Fibroblast of lung (primary cell): ENCODE results near the gene MYBPC1. TPM values are rescaled to one million over a fixed set of nuclear protein-coding genes. Genes with fewer than 3 reads are reported as not detected.

Source experiments
- DNase-seq, 2 donors: peaks; one replicate each; pipeline versions ENCODE4 v3.0.0 to v3.0.0-alpha.2; 2010; ENCODE audit warnings: low read depth in 2 of 2
- H2AFZ ChIP-seq: 2 replicates; pipeline ENCODE4 v1.5.1; 2012; ENCODE audit warnings: low read length, control low read depth, inconsistent platforms
- H3K27ac ChIP-seq: 2 replicates; pipeline ENCODE4 v1.5.1; 2011; ENCODE audit warnings: low read length, control low read depth; ENCODE audit not compliant: insufficient read depth
- H3K27me3 ChIP-seq: 2 replicates; pipeline ENCODE4 v1.5.1; 2011; ENCODE audit warnings: mild to moderate bottlenecking, low read length; ENCODE audit not compliant: control insufficient read depth, insufficient read depth
- H3K36me3 ChIP-seq: 2 replicates; pipeline ENCODE4 v1.5.1; 2011; ENCODE audit warnings: low read length; ENCODE audit not compliant: control insufficient read depth, insufficient read depth
- H3K4me1 ChIP-seq: 2 replicates; pipeline ENCODE4 v1.5.1; 2011; ENCODE audit warnings: low read length; ENCODE audit not compliant: control insufficient read depth, insufficient read depth; ENCODE audit errors: extremely low read depth
- H3K4me2 ChIP-seq: 2 replicates; pipeline ENCODE4 v1.5.1; 2011; ENCODE audit warnings: low read length, control low read depth; ENCODE audit not compliant: insufficient read depth; ENCODE audit errors: extremely low read depth
- H3K4me3 ChIP-seq, 4 experiments: fragments of 200-600 bp in 1 of 4; sonication (generic) in 1 of 4; replicated peaks in 1 of 4; 2 replicates each; pipeline ENCODE4 v1.5.1; 2011 to 2016; ENCODE audit warnings: low read length in 4 of 4, low read depth in 3 of 4, mild to moderate bottlenecking in 3 of 4, control low read depth in 2 of 4, inconsistent platforms in 1 of 4, mixed read lengths in 1 of 4; ENCODE audit not compliant: insufficient read depth in 1 of 4; ENCODE audit errors: control extremely low read depth in 1 of 4
- H3K79me2 ChIP-seq: 2 replicates; pipeline ENCODE4 v1.5.1; 2012; ENCODE audit warnings: mild to moderate bottlenecking, low read length, inconsistent platforms; ENCODE audit not compliant: control insufficient read depth, insufficient read depth
- H3K9ac ChIP-seq: 2 replicates; pipeline ENCODE4 v1.5.1; 2011; ENCODE audit warnings: mild to moderate bottlenecking, low read length, control low read depth; ENCODE audit not compliant: insufficient read depth
- H3K9me3 ChIP-seq: 2 replicates; pipeline ENCODE4 v1.5.1; 2012; ENCODE audit warnings: low read depth, low read length; ENCODE audit not compliant: control insufficient read depth, insufficient read depth
- H4K20me1 ChIP-seq: 2 replicates; pipeline ENCODE4 v1.5.1; 2011; ENCODE audit warnings: low read length; ENCODE audit not compliant: control insufficient read depth, insufficient read depth; ENCODE audit errors: extremely low read depth
- EZH2 ChIP-seq: IDR thresholded peaks from 2 replicates; pipeline ENCODE4 v1.5.1; 2012; ENCODE audit warnings: low read length, control low read depth, mild to moderate bottlenecking; ENCODE audit errors: missing control alignments
- polyA plus RNA-seq, 2 donors: library from polyadenylated mRNA; depleted of rRNA in 1 of 2; stranded (reverse) in 1 of 2; unstranded in 1 of 2; fragments of >200 nt; gene quantifications; 2 replicates each; pipeline ENCODE4 v1.2.1, GENCODE V29; 2011 to 2012; ENCODE audit warnings: missing spikeins in 1 of 2
- total RNA-seq: library from RNA; depleted of rRNA; stranded (reverse); fragments of >200 nt; gene quantifications from 2 replicates; pipeline ENCODE4 v1.2.1, GENCODE V29; 2014
- TF ChIP-seq, protein P1 (sequence below), 2 donors: IDR thresholded peaks in 1 of 2; conservative IDR thresholded peaks in 1 of 2; 1 replicate in 1 of 2; 2 replicates in 1 of 2; pipeline ENCODE4 v1.5.1; 2011 to 2012; ENCODE audit warnings: low read length in 2 of 2, control low read depth in 1 of 2, inconsistent platforms in 1 of 2, low read depth in 1 of 2, mild to moderate bottlenecking in 1 of 2

MYBPC1 gene
- total and polyA plus RNA-seq, 2 donors (not counting 1 experiment from before 2014, with no cell fraction given): not detected

- no peak for DNase-seq
- no peak overlapping the region for H2AFZ ChIP-seq
Measured at GRCh38 chr12:101582937-101583336, 11.8 kb upstream of the MYBPC1 start.

GRCh38 chr12:101590383-101590782 is 4.4 kb upstream of the MYBPC1 start:
- H3K79me2 ChIP-seq: no peaks in the 10 kb centered on the region
- H3K9me3 ChIP-seq: no peaks in the 10 kb centered on the region
- no peak overlapping the region for H3K9ac ChIP-seq
- no peaks in the 10 kb centered on the region for H3K4me1 ChIP-seq
- H3K4me2 ChIP-seq: no peak overlapping the region
- H3K4me3 ChIP-seq: no peak overlapping the region
- no peaks in the 10 kb centered on the region for H3K36me3 ChIP-seq
- no peak overlapping the region for H2AFZ ChIP-seq
- no peaks in the 10 kb centered on the region for H4K20me1 ChIP-seq
- H3K27ac ChIP-seq: no peak overlapping the region
- no peak for TF ChIP-seq EZH2
- TF ChIP-seq, protein P1, sequence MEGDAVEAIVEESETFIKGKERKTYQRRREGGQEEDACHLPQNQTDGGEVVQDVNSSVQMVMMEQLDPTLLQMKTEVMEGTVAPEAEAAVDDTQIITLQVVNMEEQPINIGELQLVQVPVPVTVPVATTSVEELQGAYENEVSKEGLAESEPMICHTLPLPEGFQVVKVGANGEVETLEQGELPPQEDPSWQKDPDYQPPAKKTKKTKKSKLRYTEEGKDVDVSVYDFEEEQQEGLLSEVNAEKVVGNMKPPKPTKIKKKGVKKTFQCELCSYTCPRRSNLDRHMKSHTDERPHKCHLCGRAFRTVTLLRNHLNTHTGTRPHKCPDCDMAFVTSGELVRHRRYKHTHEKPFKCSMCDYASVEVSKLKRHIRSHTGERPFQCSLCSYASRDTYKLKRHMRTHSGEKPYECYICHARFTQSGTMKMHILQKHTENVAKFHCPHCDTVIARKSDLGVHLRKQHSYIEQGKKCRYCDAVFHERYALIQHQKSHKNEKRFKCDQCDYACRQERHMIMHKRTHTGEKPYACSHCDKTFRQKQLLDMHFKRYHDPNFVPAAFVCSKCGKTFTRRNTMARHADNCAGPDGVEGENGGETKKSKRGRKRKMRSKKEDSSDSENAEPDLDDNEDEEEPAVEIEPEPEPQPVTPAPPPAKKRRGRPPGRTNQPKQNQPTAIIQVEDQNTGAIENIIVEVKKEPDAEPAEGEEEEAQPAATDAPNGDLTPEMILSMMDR (conservative IDR thresholded peaks at IDR 0.05 in 1 of 2, IDR thresholded peaks at IDR 0.05 in 1 of 2; ENCODE audit: low read depth in 1 of 2, low read length in 2 of 2): no peak
- H3K27me3 ChIP-seq: no peaks in the 10 kb centered on the region
- no peak for DNase-seq

More at GRCh38 chr12:101582937-101583336, 11.8 kb upstream of the MYBPC1 start:
- H3K4me2 ChIP-seq: no peak overlapping the region
- no peaks in the 10 kb centered on the region for H3K9me3 ChIP-seq
- H3K79me2 ChIP-seq: no peaks in the 10 kb centered on the region
- H3K9ac ChIP-seq: no peak overlapping the region
- no peak overlapping the region for H3K4me3 ChIP-seq
- no peaks in the 10 kb centered on the region for H3K27me3 ChIP-seq
- no peaks in the 10 kb centered on the region for H3K36me3 ChIP-seq
- TF ChIP-seq, protein P1 (conservative IDR thresholded peaks at IDR 0.05 in 1 of 2, IDR thresholded peaks at IDR 0.05 in 1 of 2; ENCODE audit: low read depth in 1 of 2, low read length in 2 of 2): no peak
- no peak for TF ChIP-seq EZH2
- H4K20me1 ChIP-seq: no peaks in the 10 kb centered on the region
- no peak overlapping the region for H3K27ac ChIP-seq
- H3K4me1 ChIP-seq: no peaks in the 10 kb centered on the region

DNA sequence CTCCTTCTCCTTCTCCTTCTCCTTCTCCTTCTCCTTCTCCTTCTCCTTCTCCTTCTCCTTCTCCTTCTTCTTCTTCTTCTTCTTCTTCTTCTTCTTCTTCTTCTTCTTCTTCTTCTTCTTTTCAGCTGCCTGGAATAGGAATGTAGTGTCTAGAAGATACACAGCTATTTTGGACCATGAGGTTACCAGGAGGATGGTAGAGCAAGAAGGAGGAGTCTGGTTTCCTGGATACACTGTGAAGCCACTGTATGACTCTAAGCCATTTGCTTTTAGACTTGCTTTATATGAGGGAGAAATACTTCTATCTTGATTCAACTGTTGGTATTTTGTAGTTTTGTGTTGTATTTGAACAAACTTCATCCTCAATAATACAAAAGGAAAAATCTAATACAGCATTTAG is 3.0 kb upstream of the MYBPC1 start:
- Histone ChIP-seq H3K27ac (no peak overlapping the region), H2AFZ (no peak overlapping the region), H3K4me2 (no peak overlapping the region), H3K79me2 (no peaks in the 10 kb centered on the region), H3K4me3 (no peak overlapping the region), H3K9ac (no peak overlapping the region), H3K36me3 (no peaks in the 10 kb centered on the region), H3K27me3 (no peaks in the 10 kb centered on the region), H3K4me1 (no peaks in the 10 kb centered on the region), H4K20me1 (no peaks in the 10 kb centered on the region), H3K9me3 (no peaks in the 10 kb centered on the region)
- no peak for DNase-seq
- TF ChIP-seq EZH2: no peak
- TF ChIP-seq, protein P1 (conservative IDR thresholded peaks at IDR 0.05 in 1 of 2, IDR thresholded peaks at IDR 0.05 in 1 of 2; ENCODE audit: low read depth in 1 of 2, low read length in 2 of 2): no peak
